Spinal cord (tissue), 10 donors: Measurements from ENCODE around the gene MARCHF3. TPM values are rescaled to one million over a fixed set of nuclear protein-coding genes. Genes with fewer than 3 reads are reported as not detected.
A peak's percentile ranks its signal among the peaks of the same experiment; 100 is the strongest.

Source experiments
- DNase-seq, 6 donors: peaks; one replicate each; pipeline versions ENCODE4 v3.0.0 to v3.0.0-alpha.2; 2013 to 2015; ENCODE audit warnings: low spot score in 6 of 6, low read depth in 4 of 6
- H3K27ac ChIP-seq: one replicate; pipeline ENCODE4 v1.5.1; 2013; ENCODE audit warnings: low read depth, low read length, control low read depth
- H3K27me3 ChIP-seq: one replicate; pipeline ENCODE4 v1.6.1; 2013; ENCODE audit warnings: low read length; ENCODE audit not compliant: control insufficient read depth, insufficient read depth
- H3K36me3 ChIP-seq: one replicate; pipeline ENCODE4 v1.6.1; 2013; ENCODE audit warnings: low read length; ENCODE audit not compliant: control insufficient read depth, insufficient read depth
- H3K4me1 ChIP-seq: one replicate; pipeline ENCODE4 v1.6.1; 2013; ENCODE audit warnings: low read length; ENCODE audit not compliant: control insufficient read depth, insufficient read depth
- H3K4me3 ChIP-seq: one replicate; pipeline ENCODE4 v1.5.1; 2013; ENCODE audit warnings: low read depth, low read length, control low read depth
- H3K9me3 ChIP-seq: one replicate; pipeline ENCODE4 v1.6.1; 2013; ENCODE audit warnings: low read length; ENCODE audit not compliant: control insufficient read depth, insufficient read depth
- WGBS: methylation state at CpG from one replicate; pipeline ENCODE4 v1.1.5; 2013; ENCODE audit warnings: missing lambda C conversion rate; ENCODE audit not compliant: insufficient coverage; 5-methylcytosine and 5-hydroxymethylcytosine counted together
- polyA plus RNA-seq, 2 donors: library from polyadenylated mRNA; unstranded; fragments of 120-200 nt; gene quantifications; one replicate each; pipeline ENCODE4 v1.2.1, GENCODE V29; 2013; ENCODE audit not compliant: insufficient read length in 2 of 2
- total RNA-seq, 2 donors: library from RNA; depleted of rRNA in 1 of 2; stranded (reverse); fragments of 120-200 nt in 1 of 2; fragments of >200 nt in 1 of 2; gene quantifications; one replicate each; pipeline versions ENCODE4 v1.2.3 to v1.2.4, GENCODE V29; 2013 to 2014
- donor health status: healthy.

The MARCHF3 gene
- total and polyA plus RNA-seq, 4 donors: 21.5 to 27.5 (median 23.8) TPM

DNA sequence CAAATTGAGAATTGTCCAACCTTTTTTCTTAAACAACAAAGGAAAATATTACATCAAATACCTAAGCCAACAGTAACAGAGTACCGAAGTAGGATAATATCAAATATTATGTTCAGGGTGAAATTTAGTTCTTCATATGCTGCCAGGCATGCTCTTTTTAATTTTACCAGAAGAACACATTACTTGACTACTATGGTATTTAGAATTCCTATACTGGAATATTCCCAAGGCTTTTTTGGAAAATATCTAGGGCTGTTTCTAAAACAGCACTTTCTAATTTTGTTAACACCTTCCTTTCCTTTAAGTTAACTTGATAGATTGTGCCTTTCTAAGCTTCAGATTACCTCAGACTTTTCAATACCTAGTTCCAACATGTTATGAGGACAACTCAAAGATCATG lies 48.7 kb downstream of the MARCHF3 start:
- Histone ChIP-seq H3K27ac (no peak overlapping the region), H3K4me3 (no peak overlapping the region), H3K9me3 (no peaks in the 10 kb centered on the region), H3K4me1 (peaks cover 4% of the 10 kb centered on the region), H3K27me3 (no peaks in the 10 kb centered on the region), H3K36me3 (no peaks in the 10 kb centered on the region)
- no CpG with 5 or more reads among the region's 1 CpG for WGBS
- no peak for DNase-seq

DNA sequence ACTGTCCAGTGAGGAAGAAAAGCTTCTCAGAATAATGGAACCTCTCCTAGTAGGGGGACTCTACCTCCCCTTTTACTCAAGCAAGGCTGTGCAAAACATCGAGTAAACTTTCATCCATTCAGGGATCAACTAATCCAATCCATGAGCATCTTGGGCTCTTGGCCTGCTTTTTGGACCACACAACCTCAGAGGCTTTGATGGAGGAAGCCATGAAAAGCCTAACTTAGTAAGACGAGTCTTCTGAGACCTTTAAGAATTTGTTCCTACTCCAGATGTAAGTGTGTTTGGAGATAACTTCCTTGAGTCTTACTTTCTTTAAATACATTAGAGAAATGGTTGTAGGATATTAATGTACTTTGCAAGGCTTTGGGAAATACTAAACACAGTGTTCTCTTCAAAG lies 49.1 kb downstream of the MARCHF3 start:
- Histone ChIP-seq H3K36me3 (no peaks in the 10 kb centered on the region), H3K4me1 (peaks cover 8% of the 10 kb centered on the region), H3K9me3 (no peaks in the 10 kb centered on the region), H3K4me3 (no peak overlapping the region), H3K27me3 (no peaks in the 10 kb centered on the region), H3K27ac (no peak overlapping the region)
- no CpG with 5 or more reads among the region's 2 CpGs for WGBS
- DNase-seq: no peak

DNA sequence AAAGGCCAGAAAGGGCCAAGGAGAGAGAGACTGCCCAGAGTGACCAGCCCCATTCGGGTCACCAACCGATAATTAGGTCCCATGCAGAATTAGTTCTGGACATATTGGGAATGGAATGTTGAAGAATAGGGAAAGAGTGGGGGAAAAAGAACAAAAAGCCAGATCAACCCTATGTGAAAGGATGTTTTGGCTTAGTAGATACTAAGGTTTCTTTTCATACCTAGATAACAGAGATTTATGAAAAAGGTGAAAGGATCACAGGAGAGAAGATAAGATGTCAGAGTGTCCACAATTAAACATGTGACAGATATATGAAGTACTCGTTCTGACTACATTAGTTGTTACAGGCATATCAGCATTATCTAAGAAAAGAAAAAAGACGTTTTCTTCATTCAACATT lies 52.1 kb downstream of the MARCHF3 start:
- WGBS: 93% methylated on average over 3 of the region's 4 CpGs

DNA sequence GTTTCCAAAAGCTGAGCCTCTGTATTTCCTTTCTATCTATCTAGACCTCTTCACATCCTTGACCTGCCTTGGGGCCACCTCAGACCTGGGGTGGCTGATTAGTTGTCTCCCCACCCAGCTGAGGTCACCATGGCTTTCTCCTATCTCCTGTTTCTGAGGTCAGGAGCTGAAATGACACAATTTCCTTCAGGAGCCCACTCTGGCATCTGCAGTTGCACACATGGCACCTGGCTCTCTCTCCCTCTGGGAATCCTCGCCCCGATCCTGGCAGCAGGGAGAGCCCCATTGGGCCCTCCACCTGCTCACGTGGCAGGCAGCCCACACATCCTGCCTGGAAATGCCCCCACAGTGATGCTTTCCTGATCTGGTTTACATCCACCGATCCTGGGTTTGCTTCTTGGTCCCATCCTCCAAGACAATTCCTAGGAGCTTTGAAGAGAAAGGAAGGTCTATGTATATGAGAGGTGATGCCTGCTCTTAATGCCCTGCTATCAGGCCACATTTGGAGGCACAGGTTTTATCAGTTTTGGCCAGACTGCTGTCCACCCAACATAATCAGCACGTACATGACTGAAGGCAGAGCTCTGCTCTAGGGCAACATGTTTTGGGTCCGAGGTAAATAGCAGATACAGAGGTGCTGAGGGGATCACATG lies 53.7 kb downstream of the MARCHF3 start:
- Histone ChIP-seq H3K4me1 (peaks cover 5% of the 10 kb centered on the region), H3K36me3 (no peaks in the 10 kb centered on the region), H3K4me3 (no peak overlapping the region), H3K27ac (no peak overlapping the region), H3K27me3 (no peaks in the 10 kb centered on the region), H3K9me3 (no peaks in the 10 kb centered on the region)
- no peak for DNase-seq
- WGBS: 92% methylated on average over 3 of the region's 6 CpGs

More for the DNA sequence above, 52.1 kb downstream of the MARCHF3 start:
- H3K4me3 ChIP-seq: no peak overlapping the region
- H3K36me3 ChIP-seq: no peaks in the 10 kb centered on the region
- DNase-seq: no peak
- no peak overlapping the region for H3K27ac ChIP-seq
- H3K4me1 ChIP-seq: peaks cover 8% of the 10 kb centered on the region
- H3K9me3 ChIP-seq: no peaks in the 10 kb centered on the region
- no peaks in the 10 kb centered on the region for H3K27me3 ChIP-seq

DNA sequence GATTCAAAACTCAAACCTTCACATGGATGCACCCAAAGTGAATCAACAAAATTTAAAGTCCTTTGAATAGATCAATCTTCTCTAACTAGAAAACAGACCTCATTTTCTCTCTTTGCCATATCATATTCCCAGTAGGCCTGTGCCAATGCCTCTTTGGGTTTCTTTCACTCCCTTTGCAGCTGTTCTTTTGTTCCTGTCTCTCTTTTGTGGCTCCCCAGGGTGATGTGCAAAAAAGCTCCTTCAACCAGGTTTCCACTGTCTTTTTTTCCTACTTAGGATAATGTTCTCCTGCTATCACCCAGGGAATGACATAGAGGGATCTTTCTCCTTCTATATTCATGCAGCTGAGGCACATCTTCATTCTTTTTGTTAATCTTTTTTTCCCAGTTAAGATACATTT lies 54.6 kb downstream of the MARCHF3 start:
- no peaks in the 10 kb centered on the region for H3K27me3 ChIP-seq
- no peak overlapping the region for H3K4me3 ChIP-seq
- H3K36me3 ChIP-seq: no peaks in the 10 kb centered on the region
- H3K27ac ChIP-seq: no peak overlapping the region
- DNase-seq: peak in 1 of 6 donors; percentile 68
- H3K4me1 ChIP-seq: peaks cover 11% of the 10 kb centered on the region
- no peaks in the 10 kb centered on the region for H3K9me3 ChIP-seq

DNA sequence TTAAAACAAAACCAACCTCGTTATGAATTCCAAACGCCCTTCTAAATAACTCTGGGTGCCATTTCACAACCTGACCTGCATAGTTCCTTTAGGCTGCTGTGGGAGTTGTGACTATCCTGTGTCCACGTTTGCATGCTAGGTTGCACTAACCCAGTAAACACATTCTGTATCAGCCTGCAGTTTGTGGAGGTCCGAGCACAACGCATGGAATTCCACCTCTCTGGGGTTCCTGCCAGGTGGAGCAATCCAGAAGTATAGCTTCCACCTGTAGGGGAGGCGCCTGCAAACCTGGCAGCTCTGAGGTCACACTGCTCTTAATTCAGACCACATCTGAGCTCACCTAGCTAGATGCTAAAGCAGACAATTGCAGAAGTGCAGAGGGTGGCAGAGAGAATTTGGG lies 57.2 kb downstream of the MARCHF3 start:
- Histone ChIP-seq H3K4me1 (peaks cover 11% of the 10 kb centered on the region), H3K36me3 (no peaks in the 10 kb centered on the region), H3K9me3 (no peaks in the 10 kb centered on the region), H3K4me3 (no peak overlapping the region), H3K27ac (no peak overlapping the region), H3K27me3 (no peaks in the 10 kb centered on the region)
- WGBS: 81% methylated on average over 3 of the region's 6 CpGs
- DNase-seq: no peak

DNA sequence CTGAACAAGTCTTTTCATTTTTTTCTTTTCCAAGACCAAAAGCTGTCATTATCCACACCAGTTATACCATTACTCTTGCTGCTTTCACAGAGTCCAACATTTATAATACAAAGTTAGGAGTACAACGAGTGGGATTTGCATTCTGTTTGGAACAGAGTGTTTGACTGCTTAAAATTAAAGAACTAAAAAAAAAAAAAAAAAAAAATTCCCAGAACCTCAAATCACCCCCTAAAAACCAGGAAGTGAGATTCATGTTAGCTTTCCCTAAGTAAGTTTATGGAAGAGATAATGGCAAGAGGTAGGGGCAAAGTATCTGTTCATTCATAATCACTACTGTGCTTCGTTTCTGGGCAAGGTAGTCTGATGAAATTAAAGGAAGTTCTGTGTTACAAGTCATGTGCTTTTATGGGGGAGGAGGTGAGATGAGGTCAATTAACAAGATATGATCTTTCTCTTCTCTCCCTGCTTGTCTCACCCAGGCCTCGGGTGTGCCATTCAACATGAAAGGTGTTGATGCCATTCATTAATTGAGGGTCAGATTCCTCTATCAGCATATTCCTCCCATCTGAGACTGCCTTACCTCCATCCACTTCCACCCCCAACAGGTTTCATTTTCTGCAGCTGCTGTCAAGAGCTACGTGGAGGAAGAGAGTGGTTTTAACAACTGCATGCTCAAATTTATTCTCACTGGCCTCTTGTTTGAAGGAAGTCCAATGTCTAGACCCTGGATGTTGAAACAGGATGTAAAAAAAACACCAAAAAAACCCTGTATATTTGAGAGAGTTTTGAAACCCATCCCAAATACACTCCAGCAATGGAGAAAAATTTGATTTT lies 58.1 kb downstream of the MARCHF3 start:
- no peaks in the 10 kb centered on the region for H3K9me3 ChIP-seq
- DNase-seq: peak in 1 of 6 donors; percentile 17
- H3K4me3 ChIP-seq: no peak overlapping the region
- WGBS: no CpG with 5 or more reads among the region's 4 CpGs
- no peaks in the 10 kb centered on the region for H3K36me3 ChIP-seq
- H3K27me3 ChIP-seq: no peaks in the 10 kb centered on the region
- peak overlapping the region; percentile 10 for H3K27ac ChIP-seq
- peaks cover 11% of the 10 kb centered on the region for H3K4me1 ChIP-seq

DNA sequence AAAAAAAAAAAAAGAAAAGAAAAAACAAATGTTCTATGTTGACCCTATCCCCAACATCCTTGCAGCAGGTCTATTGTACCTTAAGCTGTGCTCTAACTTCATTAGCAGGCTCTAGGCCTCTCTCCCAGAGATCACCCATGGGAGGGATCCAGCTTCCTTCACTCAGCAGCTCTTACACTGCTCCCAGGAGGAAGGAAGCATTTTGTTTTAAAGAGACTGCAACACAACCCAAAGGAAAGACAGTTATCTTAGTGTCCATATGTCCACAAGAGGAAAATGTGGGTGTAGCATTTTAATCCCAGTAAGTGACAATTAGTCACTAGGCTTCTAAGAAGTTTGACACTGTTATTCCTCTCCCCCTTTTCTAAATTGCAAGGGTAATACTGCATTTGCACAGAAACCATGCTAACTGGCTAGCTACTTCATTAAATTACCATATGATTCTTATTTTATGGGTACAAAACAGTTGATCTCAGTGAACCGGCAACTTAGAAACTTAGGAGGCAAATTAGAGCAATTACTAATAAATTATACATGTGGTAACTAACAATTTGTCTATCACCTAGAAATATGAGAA lies 58.8 kb downstream of the MARCHF3 start:
- no peak overlapping the region for H3K27ac ChIP-seq
- peak in 2 of 6 donors; percentile 20 to 57 for DNase-seq
- no peaks in the 10 kb centered on the region for H3K27me3 ChIP-seq
- no peak overlapping the region for H3K4me3 ChIP-seq
- H3K4me1 ChIP-seq: peaks cover 8% of the 10 kb centered on the region
- WGBS: no CpG with 5 or more reads among the region's 1 CpG
- H3K9me3 ChIP-seq: no peaks in the 10 kb centered on the region
- H3K36me3 ChIP-seq: no peaks in the 10 kb centered on the region

DNA sequence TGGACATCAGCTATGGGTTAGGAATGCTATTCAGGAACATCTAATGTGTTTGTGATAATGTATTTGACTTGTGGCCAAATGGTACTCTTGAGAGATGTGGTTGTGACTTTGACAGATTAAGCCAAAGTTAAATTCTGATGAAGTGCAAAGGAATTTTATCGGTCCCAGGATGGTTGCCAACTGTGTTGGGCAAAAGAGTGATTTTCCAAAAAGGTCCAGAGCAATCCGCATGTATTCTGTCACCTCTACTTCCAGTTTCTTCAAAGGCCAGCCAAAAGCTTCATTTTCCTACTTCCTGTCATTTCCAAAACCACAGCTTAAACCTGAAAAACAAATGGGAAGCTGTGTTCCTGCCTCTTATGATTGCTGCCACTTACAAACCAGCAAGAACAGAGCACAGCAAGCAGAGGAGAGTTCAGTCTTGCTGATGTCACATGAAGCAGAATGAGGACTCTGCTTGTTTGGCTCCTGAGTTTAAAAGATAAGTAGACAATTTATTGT lies 59.8 kb downstream of the MARCHF3 start:
- no peak for DNase-seq
- no peaks in the 10 kb centered on the region for H3K9me3 ChIP-seq
- no peaks in the 10 kb centered on the region for H3K36me3 ChIP-seq
- H3K27me3 ChIP-seq: no peaks in the 10 kb centered on the region
- H3K4me1 ChIP-seq: peaks cover 6% of the 10 kb centered on the region
- no peak overlapping the region for H3K27ac ChIP-seq
- WGBS: 79% methylated on average over 2 of the region's 2 CpGs
- H3K4me3 ChIP-seq: no peak overlapping the region
